ES-I3 (cell line): Measurements from ENCODE around the gene CXCL14.

Experiments used
- H3K36me3 ChIP-seq: 2 replicates; pipeline ENCODE4 v1.6.1; 2013; ENCODE audit warnings: mild to moderate bottlenecking, low read length, control low read depth, moderate library complexity; ENCODE audit not compliant: insufficient read depth
- H3K4me1 ChIP-seq: 2 replicates; pipeline ENCODE4 v1.6.1; 2013; ENCODE audit warnings: mild to moderate bottlenecking, control low read depth, low read length; ENCODE audit not compliant: insufficient read depth
- H3K9ac ChIP-seq: 2 replicates; pipeline ENCODE4 v1.6.1; 2013; ENCODE audit warnings: low read depth, mild to moderate bottlenecking, low read length, moderate library complexity
- H3K9me3 ChIP-seq: 2 replicates; pipeline ENCODE4 v1.6.1; 2013; ENCODE audit warnings: mild to moderate bottlenecking, low read length, moderate library complexity; ENCODE audit not compliant: control insufficient read depth, insufficient read depth

CXCL14 gene

GRCh38 chr5:135568246-135568645 lies 10.5 kb downstream of the CXCL14 start:
- H3K36me3 ChIP-seq, result no peaks in the 10 kb centered on the region
- H3K9ac ChIP-seq, result no peak overlapping the region
- H3K9me3 ChIP-seq, result no peaks in the 10 kb centered on the region
- peaks cover 22% of the 10 kb centered on the region for H3K4me1 ChIP-seq

GRCh38 chr5:135567661-135568060 lies 11.1 kb downstream of the CXCL14 start:
- Histone ChIP-seq H3K9me3 (no peaks in the 10 kb centered on the region), H3K9ac (no peak overlapping the region)

DNA sequence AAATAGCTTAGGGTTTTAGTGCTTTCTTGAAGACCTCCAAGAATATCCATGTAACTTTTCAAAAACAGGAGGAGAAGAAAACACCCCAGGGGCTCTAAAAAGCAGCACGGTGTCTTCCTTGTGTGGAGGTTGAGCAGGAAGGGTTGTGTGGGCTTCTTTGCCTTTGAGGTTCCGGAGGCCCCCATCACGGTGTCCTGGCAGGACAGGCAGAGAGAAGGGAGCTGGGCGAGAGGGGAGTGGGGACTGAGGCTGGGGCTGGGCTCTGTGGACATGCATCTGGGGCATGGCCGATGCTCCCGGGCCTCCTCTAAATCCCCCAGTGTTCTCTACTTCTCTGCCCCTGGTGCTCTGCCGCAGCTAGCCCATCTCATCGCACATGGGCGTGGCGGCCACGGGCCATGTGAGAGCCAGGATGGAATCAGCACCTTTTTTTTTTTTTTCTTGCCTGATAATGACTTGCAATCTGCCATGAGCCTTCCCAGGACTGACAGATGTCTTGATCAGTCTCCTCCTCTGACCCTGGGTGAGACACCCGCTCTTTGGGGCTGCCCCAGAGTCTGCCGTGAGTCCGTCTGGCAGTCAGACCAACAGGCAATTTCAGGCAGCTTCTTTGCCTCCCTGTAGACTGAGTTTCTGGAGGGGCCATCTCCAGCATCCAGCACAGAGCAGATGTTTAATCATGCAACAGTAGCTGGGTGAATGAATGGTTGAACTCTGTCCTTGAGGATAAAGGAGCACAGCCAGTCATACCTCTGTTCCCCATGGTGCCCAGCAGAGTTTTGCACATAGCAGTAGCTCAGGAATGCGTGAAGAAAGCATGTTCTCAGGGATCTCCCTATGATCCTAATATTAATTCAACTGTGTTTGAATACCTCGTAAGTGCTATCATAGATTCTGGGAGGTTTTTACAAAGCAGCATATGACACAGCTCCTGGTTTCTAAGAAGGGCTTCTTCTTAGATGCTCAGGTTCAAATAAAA lies 12.1 kb downstream of the CXCL14 start:
- Histone ChIP-seq H3K36me3 (no peaks in the 10 kb centered on the region), H3K9ac (no peak overlapping the region), H3K4me1 (peaks cover 22% of the 10 kb centered on the region), H3K9me3 (no peaks in the 10 kb centered on the region)

More at GRCh38 chr5:135567661-135568060, 11.1 kb downstream of the CXCL14 start:
- no peaks in the 10 kb centered on the region for H3K36me3 ChIP-seq
- H3K4me1 ChIP-seq, result peaks cover 22% of the 10 kb centered on the region

DNA sequence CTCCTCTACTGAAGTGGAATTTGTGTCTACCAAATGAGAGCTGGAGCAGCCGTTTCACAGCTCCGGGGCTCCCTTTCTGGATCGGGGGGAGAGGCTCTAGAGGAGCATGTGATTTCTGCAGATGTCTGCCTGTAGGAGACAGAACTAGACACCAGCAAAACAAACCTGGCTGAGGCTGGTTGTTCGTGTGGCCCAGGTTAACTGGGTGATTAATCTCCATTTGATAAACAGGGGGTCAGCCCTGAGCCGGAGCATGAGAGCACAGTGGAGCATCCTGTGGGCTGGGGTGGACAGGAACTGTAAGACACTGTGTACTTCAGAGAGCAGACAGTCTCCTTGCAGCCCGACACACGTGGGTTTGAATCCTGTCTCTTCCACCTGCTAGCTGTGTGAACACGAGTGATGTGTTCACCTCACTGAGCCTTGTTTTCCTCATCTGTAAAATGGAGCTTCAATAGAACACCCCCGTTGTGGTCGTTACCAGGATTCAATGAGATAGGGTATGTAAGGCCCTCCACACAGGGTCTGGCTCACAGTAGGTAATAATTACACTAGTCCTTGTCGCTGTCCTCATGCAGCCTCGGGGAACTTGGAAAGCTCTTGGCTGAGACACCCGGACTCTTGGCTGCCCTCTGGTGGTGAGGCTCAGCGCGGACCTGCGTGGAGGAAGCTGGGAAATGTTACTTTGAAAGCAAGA lies 12.9 kb downstream of the CXCL14 start:
- H3K9ac ChIP-seq, result peak overlapping the region; percentile 9; the same call in 1 of the 2 replicates
- H3K9me3 ChIP-seq, result no peaks in the 10 kb centered on the region
- H3K4me1 ChIP-seq, result peaks cover 22% of the 10 kb centered on the region
- H3K36me3 ChIP-seq, result no peaks in the 10 kb centered on the region

- Histone ChIP-seq H3K9me3 (no peaks in the 10 kb centered on the region), H3K9ac (peak overlapping the region; percentile 9; the same call in 1 of the 2 replicates), H3K36me3 (no peaks in the 10 kb centered on the region), H3K4me1 (peaks cover 22% of the 10 kb centered on the region)
Measured at GRCh38 chr5:135565266-135565665, 13.5 kb downstream of the CXCL14 start.

DNA sequence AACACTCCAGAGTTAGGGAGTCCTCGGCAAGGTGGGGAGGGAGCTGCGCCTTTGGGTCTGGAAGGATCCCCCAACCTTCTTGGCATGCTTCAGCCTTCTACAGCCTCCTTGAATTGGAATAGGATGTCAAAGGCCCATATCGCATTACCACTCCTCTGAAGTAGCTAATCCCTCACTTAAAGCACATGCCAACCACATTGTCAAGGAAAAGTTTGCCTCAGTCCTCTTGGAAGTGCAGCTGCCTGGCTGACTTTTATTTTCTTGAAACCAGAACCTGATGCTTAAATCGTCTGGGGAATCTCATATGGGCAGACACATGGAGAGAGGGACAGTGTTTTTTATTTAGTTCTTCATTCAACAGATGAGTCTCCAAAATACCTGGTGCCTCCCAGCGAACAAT lies 14.5 kb downstream of the CXCL14 start:
- H3K36me3 ChIP-seq, result no peaks in the 10 kb centered on the region
- H3K9ac ChIP-seq, result no peak overlapping the region

DNA sequence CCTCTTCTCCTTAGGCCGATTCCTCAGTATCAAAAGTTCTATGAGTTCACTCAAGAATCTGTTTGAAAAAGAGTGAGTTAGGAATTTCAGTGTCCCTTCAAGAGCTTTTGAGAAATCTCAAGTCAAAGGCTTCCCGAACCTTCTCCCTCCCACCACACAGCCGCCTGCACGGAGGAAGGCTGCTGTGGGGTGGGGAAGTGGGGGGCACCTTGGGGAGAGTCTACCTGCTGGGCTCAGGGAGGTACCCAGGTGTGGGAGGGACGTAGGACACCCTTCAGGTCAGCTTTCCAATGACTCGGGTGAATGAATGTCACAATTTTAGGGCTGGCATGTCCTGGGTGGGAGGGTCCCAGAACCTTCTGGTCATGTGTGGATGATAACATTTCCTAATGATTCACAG lies 17.5 kb downstream of the CXCL14 start:
- Histone ChIP-seq H3K9me3 (no peaks in the 10 kb centered on the region), H3K4me1 (peaks cover 16% of the 10 kb centered on the region), H3K9ac (no peak overlapping the region), H3K36me3 (no peaks in the 10 kb centered on the region)

More for the DNA sequence above, 14.5 kb downstream of the CXCL14 start:
- Histone ChIP-seq H3K9me3 (no peaks in the 10 kb centered on the region), H3K4me1 (peaks cover 22% of the 10 kb centered on the region)

- no peaks in the 10 kb centered on the region for H3K9me3 ChIP-seq
- H3K9ac ChIP-seq, result no peak overlapping the region
- H3K36me3 ChIP-seq, result no peaks in the 10 kb centered on the region
- peaks cover 14% of the 10 kb centered on the region for H3K4me1 ChIP-seq
Measured at GRCh38 chr5:135560858-135561257, 17.9 kb downstream of the CXCL14 start.

DNA sequence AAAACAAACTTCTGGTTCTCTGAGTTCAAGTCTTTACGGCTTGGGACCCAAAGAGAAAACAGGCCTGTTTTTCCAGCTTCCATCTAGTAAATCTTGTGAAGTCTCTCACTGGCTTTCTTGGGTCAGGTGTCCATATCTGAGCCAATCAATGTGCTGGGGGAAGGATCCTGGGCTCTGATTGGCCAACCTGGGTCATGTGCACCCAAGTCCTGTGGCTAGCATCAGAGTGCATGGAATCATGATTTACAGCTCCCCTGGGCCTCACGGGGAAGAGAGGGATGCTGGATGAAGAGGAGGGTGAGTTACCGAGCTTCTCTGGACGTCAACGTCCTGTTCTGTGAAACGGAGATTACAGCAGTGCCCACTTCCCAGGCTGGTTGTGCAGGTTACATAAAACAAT lies 19.4 kb downstream of the CXCL14 start:
- no peaks in the 10 kb centered on the region for H3K36me3 ChIP-seq
- H3K4me1 ChIP-seq, result peaks cover under 1% of the 10 kb centered on the region; the same call in 1 of the 2 replicates
- no peak overlapping the region for H3K9ac ChIP-seq

DNA sequence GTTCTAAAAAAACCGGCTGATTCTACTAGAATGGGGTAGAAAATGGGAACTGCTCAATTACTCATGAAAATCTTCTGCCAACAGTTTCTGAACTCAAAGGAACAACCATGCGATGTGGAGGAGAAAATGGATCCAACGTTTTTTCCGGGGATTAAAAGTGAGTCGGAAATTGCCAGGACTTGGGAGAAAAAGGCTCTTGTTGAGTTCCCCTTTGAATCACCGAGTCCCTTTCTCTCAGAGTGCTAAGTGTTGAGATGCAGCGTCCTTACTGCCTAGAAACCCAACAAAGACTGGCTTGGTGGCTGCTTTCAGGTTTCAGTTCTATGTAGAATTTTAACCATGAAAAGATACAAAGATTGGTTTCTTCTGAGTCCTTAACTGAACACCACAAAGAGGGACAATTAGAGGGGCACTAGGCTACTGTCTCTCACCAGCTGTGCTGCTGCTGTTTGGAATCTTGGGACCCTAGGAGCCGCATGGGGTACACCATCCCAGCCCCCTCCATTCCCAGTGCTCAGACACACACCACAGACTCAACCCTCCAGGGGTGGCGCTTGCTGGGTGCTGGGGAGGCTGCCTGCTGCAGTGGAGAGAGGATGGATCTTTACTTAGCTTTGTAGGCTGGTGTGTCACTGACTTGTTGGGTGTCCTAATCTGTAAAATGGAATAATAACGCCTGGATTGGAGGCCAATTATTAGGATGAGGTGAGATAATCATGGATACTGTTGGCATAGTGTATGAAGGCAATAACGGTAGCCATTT lies 21.5 kb downstream of the CXCL14 start:
- Histone ChIP-seq H3K9ac (no peak overlapping the region), H3K4me1 (no peaks in the 10 kb centered on the region), H3K36me3 (no peaks in the 10 kb centered on the region), H3K9me3 (no peaks in the 10 kb centered on the region)

More for the DNA sequence above, 19.4 kb downstream of the CXCL14 start:
- no peaks in the 10 kb centered on the region for H3K9me3 ChIP-seq

DNA sequence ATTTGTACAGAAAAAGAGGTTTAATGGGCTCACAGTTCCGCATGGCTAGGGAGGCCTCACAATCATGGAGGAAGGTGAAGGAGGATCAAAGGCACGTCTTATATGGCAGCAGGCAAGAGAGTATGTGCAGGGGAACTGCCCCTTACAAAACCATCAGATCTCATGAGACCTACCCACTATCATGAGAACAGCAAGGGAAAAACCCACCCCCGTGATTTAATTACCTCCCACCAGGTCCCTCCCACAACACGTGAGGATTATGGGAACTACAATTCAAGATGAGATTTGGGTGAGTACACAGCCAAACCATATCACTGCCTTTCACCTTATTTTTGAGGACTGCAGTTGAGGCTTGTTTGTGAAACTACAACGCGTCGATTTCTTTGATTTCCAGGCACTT lies 22.2 kb downstream of the CXCL14 start:
- H3K9me3 ChIP-seq, result no peaks in the 10 kb centered on the region
- no peaks in the 10 kb centered on the region for H3K36me3 ChIP-seq
- H3K4me1 ChIP-seq, result no peaks in the 10 kb centered on the region
- no peak overlapping the region for H3K9ac ChIP-seq

DNA sequence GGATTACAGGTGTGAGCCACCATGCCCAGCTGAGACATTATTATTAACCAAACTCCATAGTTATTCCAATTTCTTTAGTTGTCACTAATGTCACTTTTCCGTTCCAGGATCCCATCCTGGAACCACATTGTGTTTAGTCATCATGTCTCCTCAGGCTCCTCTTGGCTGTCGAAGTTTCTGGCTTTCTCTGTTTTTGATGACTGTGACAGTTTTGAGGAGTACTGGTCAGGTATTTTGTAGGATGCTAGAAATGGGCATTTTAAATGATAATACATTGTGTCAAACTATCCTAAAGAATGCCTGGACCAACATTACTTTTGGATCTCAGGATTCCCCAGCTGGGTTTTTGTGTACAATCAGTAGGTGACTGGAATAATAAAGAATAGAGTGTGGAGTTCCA lies 23.3 kb downstream of the CXCL14 start:
- H3K4me1 ChIP-seq, result no peaks in the 10 kb centered on the region
- no peaks in the 10 kb centered on the region for H3K9me3 ChIP-seq
- H3K9ac ChIP-seq, result no peak overlapping the region
- H3K36me3 ChIP-seq, result no peaks in the 10 kb centered on the region

DNA sequence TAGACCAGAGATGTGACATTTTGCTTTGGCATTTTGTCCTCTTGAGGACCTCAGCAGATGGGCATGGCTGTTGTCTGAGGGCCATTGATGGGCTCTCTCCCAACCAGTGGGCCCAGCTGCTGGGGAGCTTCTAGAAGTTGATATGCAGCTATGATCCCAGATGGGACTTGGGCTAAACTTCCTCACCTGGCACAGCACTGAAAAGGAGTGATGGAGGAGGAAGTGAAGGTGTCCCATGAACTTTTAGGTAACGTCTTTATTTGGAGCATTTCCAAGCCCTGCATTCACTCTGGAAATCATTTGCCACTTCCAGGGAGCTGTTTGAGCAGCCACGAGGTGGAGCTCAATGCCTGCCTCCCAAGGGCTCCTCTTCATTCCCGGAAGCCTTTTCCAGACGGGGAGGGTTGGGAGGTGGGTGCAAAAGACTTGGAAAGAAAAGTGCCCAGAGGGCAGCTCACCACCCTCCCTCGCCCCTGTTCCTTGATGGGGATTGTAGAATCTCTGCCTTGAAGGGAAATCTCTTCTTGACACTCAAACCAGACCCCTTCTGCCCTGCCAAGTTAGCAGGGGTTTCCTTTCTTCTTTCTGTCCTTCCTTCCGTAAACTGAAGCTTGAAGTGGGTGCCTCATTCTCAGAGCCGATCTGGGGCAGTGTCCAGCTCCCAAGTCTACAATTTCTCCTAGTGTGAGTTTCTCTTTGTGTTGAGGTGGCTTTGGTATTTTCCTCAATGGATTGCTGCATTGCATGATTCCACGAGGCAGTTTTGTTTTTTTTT lies 24.9 kb downstream of the CXCL14 start:
- no peak overlapping the region for H3K9ac ChIP-seq
- no peaks in the 10 kb centered on the region for H3K4me1 ChIP-seq
- H3K9me3 ChIP-seq, result no peaks in the 10 kb centered on the region
- H3K36me3 ChIP-seq, result no peaks in the 10 kb centered on the region
